Stimulated activated CD4-positive, alpha-beta T cell treated with anti-CD3 and anti-CD28 coated beads, Interleukin-2, amount 100 ng/mL, for 4 hours (primary cell): ENCODE data around the gene DHX35.

Experiments used
- DNase-seq: peaks from one replicate; pipeline ENCODE4 v3.0.0-alpha.2; 2020; ENCODE audit warnings: low read depth

DHX35 gene

GRCh38 chr20:39066471-39067242, 104.5 kb downstream of the DHX35 start:
- DNase-seq, result no peak

- no peak for DNase-seq
Observed at GRCh38 chr20:39067526-39068216, 105.5 kb downstream of the DHX35 start.

- no peak for DNase-seq
Observed at GRCh38 chr20:39069976-39070375, 107.8 kb downstream of the DHX35 start.

- DNase-seq, result no peak
Observed at GRCh38 chr20:39070484-39071231, 108.5 kb downstream of the DHX35 start.

- DNase-seq, result no peak
Observed at GRCh38 chr20:39072132-39072531, 110.0 kb downstream of the DHX35 start.

- no peak for DNase-seq
Observed at GRCh38 chr20:39072653-39073052, 110.5 kb downstream of the DHX35 start.

GRCh38 chr20:39075731-39076130, 113.6 kb downstream of the DHX35 start:
- no peak for DNase-seq

GRCh38 chr20:39076958-39077357, 114.8 kb downstream of the DHX35 start:
- DNase-seq, result no peak

GRCh38 chr20:39080326-39080725, 118.2 kb downstream of the DHX35 start:
- DNase-seq, result no peak

- DNase-seq, result peak; percentile 71
Observed at GRCh38 chr20:39081255-39081654, 119.1 kb downstream of the DHX35 start.

- no peak for DNase-seq
Observed at GRCh38 chr20:39082622-39083398, 120.7 kb downstream of the DHX35 start.

GRCh38 chr20:39083761-39084160, 121.6 kb downstream of the DHX35 start:
- no peak for DNase-seq

GRCh38 chr20:39089029-39089428, 126.9 kb downstream of the DHX35 start:
- no peak for DNase-seq
